Chondrocyte (in vitro differentiated cells): ENCODE results near the gene PTPN4. TPM values are rescaled to one million over a fixed set of nuclear protein-coding genes. Genes with fewer than 3 reads are reported as not detected.
A peak's percentile ranks its signal among the peaks of the same experiment; 100 is the strongest.
"Not testable (repeated sequence)": the region's sequence is repeated elsewhere in the genome, so short reads cannot be mapped to it uniquely, and the experiment has no call there.

Experiments used
- DNase-seq: peaks from one replicate; pipeline ENCODE4 v3.0.0; 2021; ENCODE audit warnings: mixed read lengths, low spot score
- H3K27ac Mint-ChIP-seq: one replicate; pipeline ENCODE4 v1.8.0; 2021; ENCODE audit warnings: mild to moderate bottlenecking, moderate library complexity, mixed read lengths; ENCODE audit not compliant: unreplicated experiment
- H3K27me3 Mint-ChIP-seq: 2 replicates; pipeline ENCODE4 v1.8.0; 2021; ENCODE audit warnings: low read depth, mixed read lengths
- H3K36me3 Mint-ChIP-seq: 2 replicates; pipeline ENCODE4 v1.8.0; 2021; ENCODE audit warnings: low read depth, mixed read lengths
- H3K4me1 Mint-ChIP-seq: 2 replicates; pipeline ENCODE4 v1.8.0; 2021; ENCODE audit warnings: low read depth, mild to moderate bottlenecking, mixed read lengths
- H3K4me3 Mint-ChIP-seq: one replicate; pipeline ENCODE4 v1.8.0; 2021; ENCODE audit warnings: mild to moderate bottlenecking, moderate library complexity, mixed read lengths; ENCODE audit not compliant: unreplicated experiment
- H3K9me3 Mint-ChIP-seq: 2 replicates; pipeline ENCODE4 v1.8.0; 2021; ENCODE audit warnings: low read depth, mixed read lengths
- CTCF ChIP-seq: fragments of 200-600 bp; sonication (generic); IDR thresholded peaks from 2 replicates; pipeline ENCODE4 v1.5.0; 2021; ENCODE audit warnings: antibody characterized with exemption, mild to moderate bottlenecking, moderate library complexity
- total RNA-seq: library from RNA; stranded (reverse); gene quantifications from 3 replicates; pipeline ENCODE4 v1.2.1, GENCODE V29; 2021

Gene PTPN4
- total RNA-seq, 1 donor from 2014 or later = 24.2 TPM

- peaks cover 20% of the 10 kb centered on the region for H3K36me3 Mint-ChIP-seq
- H3K4me3 Mint-ChIP-seq = no peak overlapping the region
- peaks cover 4% of the 10 kb centered on the region for H3K4me1 Mint-ChIP-seq
- peaks cover 2% of the 10 kb centered on the region for H3K9me3 Mint-ChIP-seq
- no peaks in the 10 kb centered on the region for H3K27me3 Mint-ChIP-seq
- H3K27ac Mint-ChIP-seq = no peak overlapping the region
- no peak for DNase-seq
- no peak for TF ChIP-seq CTCF
Measured at GRCh38 chr2:119960821-119961220, 201.1 kb downstream of the PTPN4 start.

GRCh38 chr2:119981896-119982295 lies 222.2 kb downstream of the PTPN4 start:
- DNase-seq = no peak
- H3K4me3 Mint-ChIP-seq = no peak overlapping the region
- H3K36me3 Mint-ChIP-seq = no peaks in the 10 kb centered on the region
- H3K27me3 Mint-ChIP-seq = no peaks in the 10 kb centered on the region
- H3K4me1 Mint-ChIP-seq = peaks cover 4% of the 10 kb centered on the region
- H3K9me3 Mint-ChIP-seq = no peaks in the 10 kb centered on the region
- H3K27ac Mint-ChIP-seq = no peak overlapping the region
- no peak for TF ChIP-seq CTCF

DNA sequence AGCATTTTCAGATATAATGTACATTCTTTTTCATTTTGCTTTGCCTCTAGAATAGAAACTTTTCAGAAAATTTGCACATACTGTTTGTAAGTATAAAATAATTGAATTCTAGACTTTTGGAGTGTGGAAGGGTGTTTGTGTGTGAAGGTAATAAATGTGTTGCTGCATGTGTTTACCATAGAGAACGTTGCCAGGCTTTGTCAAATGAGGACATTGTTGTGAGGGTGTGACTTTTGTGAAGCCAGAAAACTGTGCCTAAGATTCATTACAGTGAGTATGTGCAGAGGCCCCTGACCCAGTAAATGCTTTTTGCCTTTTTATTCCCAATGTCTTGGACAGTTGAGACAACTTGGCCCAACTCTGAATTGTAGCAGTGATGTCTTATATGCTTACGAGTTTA lies 222.8 kb downstream of the PTPN4 start:
- no peak for TF ChIP-seq CTCF
- Mint-ChIP-seq H3K4me1 (peaks cover 4% of the 10 kb centered on the region), H3K4me3 (no peak overlapping the region), H3K36me3 (no peaks in the 10 kb centered on the region), H3K27me3 (no peaks in the 10 kb centered on the region), H3K27ac (no peak overlapping the region), H3K9me3 (no peaks in the 10 kb centered on the region)
- DNase-seq = no peak

DNA sequence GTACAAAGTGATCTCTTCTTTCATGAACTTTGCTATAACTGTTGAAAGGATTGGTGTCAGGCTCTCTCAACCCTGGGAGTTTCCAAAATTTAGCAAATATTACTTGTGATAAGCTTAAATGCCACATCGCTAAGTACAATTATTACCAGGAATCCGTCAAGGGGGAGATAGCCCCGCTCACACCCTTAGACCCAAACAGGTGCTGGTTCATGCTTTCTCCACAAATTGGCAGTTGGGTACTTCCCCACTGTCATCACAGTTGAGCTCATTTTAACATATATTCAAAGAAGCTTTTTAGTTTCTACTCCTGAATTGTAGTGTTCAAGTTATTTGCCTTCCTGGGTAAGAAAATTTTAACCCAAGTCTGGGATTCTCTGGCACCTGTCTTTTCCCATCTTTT lies 223.4 kb downstream of the PTPN4 start:
- Mint-ChIP-seq H3K27me3 (no peaks in the 10 kb centered on the region), H3K4me3 (no peak overlapping the region), H3K27ac (no peak overlapping the region), H3K4me1 (peaks cover 4% of the 10 kb centered on the region), H3K9me3 (no peaks in the 10 kb centered on the region), H3K36me3 (no peaks in the 10 kb centered on the region)
- no peak for DNase-seq
- TF ChIP-seq CTCF = no peak

DNA sequence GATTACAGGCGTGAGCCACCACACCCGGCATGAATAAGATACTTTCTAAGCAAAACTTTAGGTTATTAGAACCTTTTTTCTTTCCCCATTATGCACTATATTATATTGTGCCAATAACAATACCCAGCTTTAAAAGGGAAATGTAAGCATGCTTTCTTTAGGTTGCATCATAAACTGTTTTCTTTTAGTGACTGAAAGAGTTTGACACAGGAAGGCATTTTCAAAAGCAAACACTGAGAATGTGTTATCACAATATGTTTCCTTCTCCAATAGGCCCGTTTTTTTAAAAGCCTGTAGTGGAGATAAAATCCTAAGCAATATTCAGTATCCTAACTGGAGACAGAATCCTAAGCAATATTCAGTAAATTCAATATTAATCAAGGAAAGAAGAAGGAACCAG lies 236.4 kb downstream of the PTPN4 start:
- H3K9me3 Mint-ChIP-seq = no peaks in the 10 kb centered on the region
- no peaks in the 10 kb centered on the region for H3K27me3 Mint-ChIP-seq
- DNase-seq = no peak
- H3K36me3 Mint-ChIP-seq = no peaks in the 10 kb centered on the region
- peaks cover 9% of the 10 kb centered on the region for H3K4me1 Mint-ChIP-seq
- no peak overlapping the region for H3K4me3 Mint-ChIP-seq
- TF ChIP-seq CTCF = no peak
- peak overlapping the region; percentile 79 for H3K27ac Mint-ChIP-seq

- H3K9me3 Mint-ChIP-seq, H3K4me3 Mint-ChIP-seq, H3K4me1 Mint-ChIP-seq, DNase-seq, H3K27ac Mint-ChIP-seq, H3K27me3 Mint-ChIP-seq, H3K36me3 Mint-ChIP-seq: not testable (repeated sequence)
Measured at GRCh38 chr2:119996896-119997891, 237.5 kb downstream of the PTPN4 start.
